SK-N-SH (cell line): ENCODE results near the gene HOMER2. TPM values are rescaled to one million over a fixed set of nuclear protein-coding genes. Genes with fewer than 3 reads are reported as not detected.

Experiments used
- CTCF ChIA-PET: fragments of 300-600, 350-600 bp; formaldehyde crosslinking; extraction: SDS; loops from one replicate; lab custom pipeline; 2021; lab: Yijun Ruan, JAX
- POLR2A ChIA-PET: fragments of 350-600 bp; sonication (Branson Sonifier 250); formaldehyde crosslinking; extraction: SDS; loops from one replicate; lab custom pipeline; 2020; ENCODE audit warnings: antibody characterized with exemption, inconsistent platforms; lab: Yijun Ruan, JAX
- DNase-seq: peaks from one replicate; pipeline ENCODE4 v3.0.0; 2012
- H2AFZ ChIP-seq: fragments of 200-600 bp; sonication (generic); 2 replicates; pipeline ENCODE4 v1.8.1; 2016; ENCODE audit warnings: antibody characterized with exemption, mild to moderate bottlenecking, low read depth
- H3F3A ChIP-seq: fragments of 200-600 bp; sonication (generic); replicated peaks from 2 replicates; pipeline ENCODE3; 2016; ENCODE audit warnings: antibody characterized with exemption, mild to moderate bottlenecking; ENCODE audit not compliant: insufficient read depth
- H3K27ac ChIP-seq, 2 experiments: fragments of 200-500 bp in 1 of 2; fragments of 200-600 bp in 1 of 2; sonication (Bioruptor generic) in 1 of 2; sonication (generic), shearing (Covaris generic) in 1 of 2; 2 replicates each; pipeline versions ENCODE4 v1.5.1 to v1.6.1; 2014 to 2016; ENCODE audit warnings: low read depth in 2 of 2, inconsistent platforms in 1 of 2, low read length in 1 of 2, mild to moderate bottlenecking in 1 of 2, mixed read lengths in 1 of 2
- H3K27me3 ChIP-seq: fragments of 200-600 bp; sonication (generic), shearing (Covaris generic); 2 replicates; pipeline ENCODE4 v1.6.1; 2016; ENCODE audit warnings: mixed run types; ENCODE audit not compliant: insufficient read depth
- H3K36me3 ChIP-seq, 2 experiments: fragments of 200-500 bp in 1 of 2; fragments of 200-600 bp in 1 of 2; sonication (Bioruptor generic) in 1 of 2; sonication (generic) in 1 of 2; replicated peaks in 1 of 2; 2 replicates each; pipeline versions ENCODE3 to v1.5.1; 2014 to 2016; ENCODE audit warnings: low read length in 1 of 2, mild to moderate bottlenecking in 1 of 2; ENCODE audit not compliant: insufficient read depth in 2 of 2, control insufficient read depth in 1 of 2
- H3K4me1 ChIP-seq, 2 experiments: fragments of 200-500 bp in 1 of 2; fragments of 200-600 bp in 1 of 2; sonication (Bioruptor generic) in 1 of 2; sonication (generic), shearing (Covaris generic) in 1 of 2; 2 replicates each; pipeline versions ENCODE4 v1.5.1 to v1.6.1; 2014 to 2016; ENCODE audit warnings: low read depth in 1 of 2, low read length in 1 of 2, mixed run types in 1 of 2; ENCODE audit not compliant: insufficient read depth in 2 of 2, control insufficient read depth in 1 of 2
- H3K4me2 ChIP-seq: fragments of 200-600 bp; sonication (generic), shearing (Covaris generic); 2 replicates; pipeline ENCODE4 v1.6.1; 2017; ENCODE audit warnings: mixed run types
- H3K4me3 ChIP-seq, 2 experiments: fragments of 200-500 bp in 1 of 2; fragments of 200-600 bp in 1 of 2; sonication (Bioruptor generic) in 1 of 2; sonication (generic), shearing (Covaris generic) in 1 of 2; 2 replicates each; pipeline versions ENCODE4 v1.5.1 to v1.8.1; 2014 to 2016; ENCODE audit warnings: low read depth in 2 of 2, inconsistent platforms in 1 of 2, low read length in 1 of 2, mild to moderate bottlenecking in 1 of 2, mixed read lengths in 1 of 2, moderate library complexity in 1 of 2
- H3K79me2 ChIP-seq: fragments of 200-600 bp; sonication (generic); 2 replicates; pipeline ENCODE4 v1.8.1; 2017; ENCODE audit warnings: mild to moderate bottlenecking; ENCODE audit not compliant: insufficient read depth
- H3K9ac ChIP-seq: fragments of 200-600 bp; sonication (generic); 2 replicates; pipeline ENCODE4 v1.6.1; 2017; ENCODE audit warnings: mixed run types
- H3K9me2 ChIP-seq: fragments of 200-600 bp; sonication (generic); 2 replicates; pipeline ENCODE4 v1.6.1; 2017; ENCODE audit warnings: mixed run types
- H3K9me3 ChIP-seq: fragments of 200-600 bp; sonication (generic); 2 replicates; pipeline ENCODE4 v1.6.1; 2017; ENCODE audit warnings: mixed run types, mild to moderate bottlenecking, moderate library complexity
- H4K20me1 ChIP-seq: fragments of 200-600 bp; sonication (generic); 2 replicates; pipeline ENCODE4 v1.6.1; 2017; ENCODE audit warnings: mild to moderate bottlenecking, mixed run types; ENCODE audit not compliant: insufficient read depth
- FOXJ3 ChIP-seq: sonication (generic); formaldehyde crosslinking; IDR thresholded peaks from 2 replicates; pipeline ENCODE4 v1.5.1; 2020; ENCODE audit warnings: mild to moderate bottlenecking, missing genetic modification reagents
- FOXM1 ChIP-seq: IDR thresholded peaks from 2 replicates; pipeline ENCODE4 v1.4.0; 2012; ENCODE audit warnings: low read depth, mild to moderate bottlenecking
- GATA2 ChIP-seq: sonication (generic); formaldehyde crosslinking; IDR thresholded peaks from 2 replicates; pipeline ENCODE4 v1.5.0; 2020; ENCODE audit warnings: mild to moderate bottlenecking, missing genetic modification reagents
- MEF2A ChIP-seq: IDR thresholded peaks from 2 replicates; pipeline ENCODE4 v1.4.0; 2012; ENCODE audit warnings: low read depth, borderline replicate concordance
- PBX3 ChIP-seq: IDR thresholded peaks from 2 replicates; pipeline ENCODE4; 2012
- TEAD4 ChIP-seq: IDR thresholded peaks from 2 replicates; pipeline ENCODE4 v1.4.0; 2012; ENCODE audit warnings: mild to moderate bottlenecking, borderline replicate concordance; ENCODE audit not compliant: insufficient read depth
- ZBTB33 ChIP-seq: IDR thresholded peaks from 2 replicates; pipeline ENCODE4 v1.4.0; 2012; ENCODE audit warnings: low read depth, borderline replicate concordance
- WGBS: methylation state at CpG from one replicate; pipeline ENCODE4 v1.1.6; 2017; ENCODE audit warnings: low lambda C conversion rate; 5-methylcytosine and 5-hydroxymethylcytosine counted together
- polyA plus RNA-seq, 3 experiments: library from polyadenylated mRNA; depleted of rRNA; stranded (reverse); fragments of >200 nt; gene quantifications; 2 replicates each; pipeline ENCODE4 v1.2.3, GENCODE V29; 2012
- TF ChIP-seq, protein P1 (sequence below): fragments of 150-350 bp; IDR thresholded peaks from 2 replicates; pipeline ENCODE4 v1.6.1; 2017; ENCODE audit warnings: antibody characterized with exemption, low read length, low read depth, borderline replicate concordance

Gene HOMER2
- polyA plus RNA-seq, 1 of the 3 experiments (the other 2 are of a cell fraction) = 7.3 TPM

- POLR2A ChIA-PET = no interaction called here
- WGBS = 97% methylated on average over 2 of the region's 2 CpGs
These were observed 70.8 kb downstream of the HOMER2 start for GRCh38 chr15:82881747-82882146.

DNA sequence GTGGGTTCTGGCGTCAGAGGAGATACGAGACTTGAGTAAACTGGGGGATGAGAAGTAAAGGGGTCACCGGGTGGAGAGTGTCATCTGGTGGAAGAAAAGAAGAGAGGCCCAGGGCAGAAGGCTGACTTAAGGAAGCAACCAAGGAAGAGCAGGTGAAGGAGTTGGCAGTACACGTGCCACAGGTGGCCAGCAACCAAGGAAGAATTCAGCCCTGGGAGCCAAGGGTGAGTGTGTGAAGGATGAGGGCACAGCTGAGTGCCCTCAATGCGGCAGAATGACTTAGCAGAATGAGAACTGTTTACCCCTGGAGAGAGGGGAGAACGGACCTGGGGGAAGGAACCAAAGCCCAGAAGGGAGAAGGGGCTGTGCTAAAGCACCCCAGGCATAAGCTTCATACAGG, 71.8 kb downstream of the HOMER2 start:
- no peaks in the 10 kb centered on the region for H3K9me2 ChIP-seq
- no peaks in the 10 kb centered on the region for H3K79me2 ChIP-seq
- H2AFZ ChIP-seq = no peak overlapping the region
- no peak overlapping the region for H3K4me2 ChIP-seq
- H3K4me3 ChIP-seq = no peak overlapping the region
- peaks cover 0 to 2% of the 10 kb centered on the region in 2 experiments; a peak in 2 of 4 replicates for H3K4me1 ChIP-seq
- H3K9ac ChIP-seq = no peak overlapping the region
- no peaks in the 10 kb centered on the region for H3K36me3 ChIP-seq
- no peak for DNase-seq
- TF ChIP-seq FOXM1 (no peak), PBX3 (no peak), FOXJ3 (CRISPR knock-in tag) (no peak), MEF2A (no peak), GATA2 (no peak), TEAD4 (no peak)
- TF ChIP-seq, all 33 proteins: peak for 0
- Histone ChIP-seq H3F3A (no peaks in the 10 kb centered on the region), H3K27me3 (no peaks in the 10 kb centered on the region), H3K27ac (no peak overlapping the region), H4K20me1 (no peaks in the 10 kb centered on the region), H3K9me3 (no peaks in the 10 kb centered on the region)
- POLR2A ChIA-PET = no interaction called here
- CTCF ChIA-PET = interaction anchor here (0.6 to 2.3 kb wide), 2 partner anchors 11 to 105 kb away, joined by 3 to 8 read pairs; partner anchors contain the start of gene RAMAC
- WGBS = 78% methylated on average over 6 of the region's 6 CpGs

More at GRCh38 chr15:82881747-82882146, 70.8 kb downstream of the HOMER2 start:
- H3K36me3 ChIP-seq = no peaks in the 10 kb centered on the region
- H3K27me3 ChIP-seq = no peaks in the 10 kb centered on the region
- no peak overlapping the region for H3K4me2 ChIP-seq
- TF ChIP-seq ZBTB33 (no peak), FOXJ3 (CRISPR knock-in tag) (no peak)
- TF ChIP-seq, protein P1, sequence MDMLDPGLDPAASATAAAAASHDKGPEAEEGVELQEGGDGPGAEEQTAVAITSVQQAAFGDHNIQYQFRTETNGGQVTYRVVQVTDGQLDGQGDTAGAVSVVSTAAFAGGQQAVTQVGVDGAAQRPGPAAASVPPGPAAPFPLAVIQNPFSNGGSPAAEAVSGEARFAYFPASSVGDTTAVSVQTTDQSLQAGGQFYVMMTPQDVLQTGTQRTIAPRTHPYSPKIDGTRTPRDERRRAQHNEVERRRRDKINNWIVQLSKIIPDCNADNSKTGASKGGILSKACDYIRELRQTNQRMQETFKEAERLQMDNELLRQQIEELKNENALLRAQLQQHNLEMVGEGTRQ = no peak
- H3K9me3 ChIP-seq = no peaks in the 10 kb centered on the region
- no peak overlapping the region for H3K4me3 ChIP-seq
- no peak overlapping the region for H3K27ac ChIP-seq
- H4K20me1 ChIP-seq = no peaks in the 10 kb centered on the region
- H3F3A ChIP-seq = no peaks in the 10 kb centered on the region
- no peaks in the 10 kb centered on the region for H3K9me2 ChIP-seq
- DNase-seq = no peak
- no peak overlapping the region for H2AFZ ChIP-seq
- H3K4me1 ChIP-seq = peaks cover 0 to 2% of the 10 kb centered on the region in 2 experiments; a peak in 1 of 4 replicates
- CTCF ChIA-PET = interaction anchor here (2.3 kb wide), 1 partner anchor 10 kb away, joined by 8 read pairs; no protein-coding TSS in a partner anchor
- H3K9ac ChIP-seq = no peak overlapping the region
- H3K79me2 ChIP-seq = no peaks in the 10 kb centered on the region
